ENCODE data around the gene SDR42E1.

The SDR42E1 gene

GRCh38 chr16:81973737-81974136 lies 37.5 kb downstream of the SDR42E1 start:
- ChIA-PET CTCF (no interaction called here), POLR2A (no interaction called here)
- no peak for DNase-seq (ENCODE audit: extremely low spot score)
- TF ChIP-seq, protein P1, sequence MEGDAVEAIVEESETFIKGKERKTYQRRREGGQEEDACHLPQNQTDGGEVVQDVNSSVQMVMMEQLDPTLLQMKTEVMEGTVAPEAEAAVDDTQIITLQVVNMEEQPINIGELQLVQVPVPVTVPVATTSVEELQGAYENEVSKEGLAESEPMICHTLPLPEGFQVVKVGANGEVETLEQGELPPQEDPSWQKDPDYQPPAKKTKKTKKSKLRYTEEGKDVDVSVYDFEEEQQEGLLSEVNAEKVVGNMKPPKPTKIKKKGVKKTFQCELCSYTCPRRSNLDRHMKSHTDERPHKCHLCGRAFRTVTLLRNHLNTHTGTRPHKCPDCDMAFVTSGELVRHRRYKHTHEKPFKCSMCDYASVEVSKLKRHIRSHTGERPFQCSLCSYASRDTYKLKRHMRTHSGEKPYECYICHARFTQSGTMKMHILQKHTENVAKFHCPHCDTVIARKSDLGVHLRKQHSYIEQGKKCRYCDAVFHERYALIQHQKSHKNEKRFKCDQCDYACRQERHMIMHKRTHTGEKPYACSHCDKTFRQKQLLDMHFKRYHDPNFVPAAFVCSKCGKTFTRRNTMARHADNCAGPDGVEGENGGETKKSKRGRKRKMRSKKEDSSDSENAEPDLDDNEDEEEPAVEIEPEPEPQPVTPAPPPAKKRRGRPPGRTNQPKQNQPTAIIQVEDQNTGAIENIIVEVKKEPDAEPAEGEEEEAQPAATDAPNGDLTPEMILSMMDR (IDR thresholded peaks at IDR 0.05; ENCODE audit: control extremely low read depth, extremely low read depth, low read depth, missing control alignments), result no peak

DNA sequence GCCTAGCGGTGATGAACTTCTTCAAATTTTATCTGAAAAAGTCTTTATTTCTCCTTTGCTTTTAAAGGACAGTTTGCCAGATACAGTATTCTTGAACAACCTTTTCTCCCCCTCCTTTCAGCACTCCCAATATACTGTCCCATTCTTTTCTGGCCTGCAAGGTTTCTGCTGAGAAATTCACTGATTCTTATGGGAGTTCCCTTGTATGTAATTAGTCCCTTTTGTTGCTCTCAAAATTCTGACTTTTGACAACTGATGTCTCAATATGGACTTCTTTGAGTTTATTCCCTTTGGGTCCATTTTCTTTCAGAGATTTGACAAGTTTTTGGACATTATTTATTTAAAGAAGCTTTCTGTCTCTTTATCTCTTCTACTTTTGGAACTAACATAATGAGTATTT lies 39.4 kb downstream of the SDR42E1 start:
- ChIA-PET CTCF (no interaction called here), POLR2A (no interaction called here)
- no peak for DNase-seq (ENCODE audit: extremely low spot score)
- TF ChIP-seq, protein P1 (IDR thresholded peaks at IDR 0.05; ENCODE audit: control extremely low read depth, extremely low read depth, low read depth, missing control alignments), result no peak

DNA sequence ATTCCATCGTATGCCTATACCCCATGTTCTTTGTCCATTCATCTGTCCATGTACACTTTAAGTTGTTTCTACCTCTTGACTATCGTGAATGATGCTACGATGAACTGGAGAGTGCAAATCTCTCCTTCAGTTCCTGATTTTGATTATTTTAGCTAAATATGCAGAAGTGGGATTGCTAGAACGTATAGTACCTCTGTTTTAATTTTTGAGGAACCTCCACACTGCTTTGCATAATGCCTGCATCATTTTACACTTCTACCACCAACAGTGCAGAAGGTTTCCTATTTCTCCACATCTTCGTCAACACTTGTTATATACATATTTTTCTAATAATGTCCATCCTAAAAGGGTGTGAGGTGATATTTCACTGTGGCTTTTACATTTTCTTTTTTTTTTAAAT lies 43.9 kb downstream of the SDR42E1 start:
- ChIA-PET CTCF (no interaction called here), POLR2A (no interaction called here)
- TF ChIP-seq, protein P1 (IDR thresholded peaks at IDR 0.05; ENCODE audit: control extremely low read depth, extremely low read depth, low read depth, missing control alignments), result no peak
- no peak for DNase-seq (ENCODE audit: extremely low spot score)

- ChIA-PET POLR2A (no interaction called here), CTCF (no interaction called here)
- TF ChIP-seq, protein P1 (IDR thresholded peaks at IDR 0.05; ENCODE audit: control extremely low read depth, extremely low read depth, low read depth, missing control alignments), result no peak
- DNase-seq (ENCODE audit: extremely low spot score), result no peak
Measured at GRCh38 chr16:81964808-81965207, 46.5 kb downstream of the SDR42E1 start.

DNA sequence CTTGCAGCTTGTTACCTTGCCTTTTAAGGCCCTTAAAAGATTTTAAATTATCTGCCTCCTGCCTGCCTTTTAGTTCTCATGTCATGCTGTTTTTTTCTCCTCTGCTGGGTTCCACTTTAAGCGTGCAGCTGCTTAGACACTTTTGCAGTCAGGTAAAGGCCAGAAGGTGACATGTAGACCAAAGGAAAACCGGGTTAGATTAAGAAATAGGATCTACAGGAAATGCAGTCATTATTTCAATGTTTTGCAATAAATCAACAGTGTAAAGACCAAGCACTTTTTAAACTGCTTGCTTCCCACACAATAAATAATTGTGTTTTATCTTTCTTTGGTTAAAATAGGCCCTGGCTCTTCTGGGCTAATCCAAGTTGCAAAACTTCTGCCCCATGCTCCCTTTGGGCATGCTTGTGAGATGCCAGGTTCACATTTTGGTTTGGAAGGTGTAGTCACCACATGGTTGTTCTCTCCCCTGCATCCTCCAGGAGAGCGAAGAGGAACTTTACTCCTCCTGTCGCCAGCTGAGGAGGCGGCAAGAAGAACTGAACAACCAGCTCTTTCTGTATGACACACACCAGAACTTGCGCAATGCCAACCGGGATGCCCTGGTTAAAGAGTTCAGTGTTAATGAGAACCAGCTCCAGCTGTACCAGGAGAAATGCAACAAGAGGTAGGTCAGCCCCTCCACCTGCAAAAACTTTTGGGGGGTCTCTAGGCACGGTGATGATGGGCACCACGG lies 54.9 kb downstream of the SDR42E1 start:
- DNase-seq (ENCODE audit: extremely low spot score), result no peak
- CTCF ChIA-PET, result no interaction called here
- TF ChIP-seq, protein P1 (IDR thresholded peaks at IDR 0.05; ENCODE audit: control extremely low read depth, extremely low read depth, low read depth, missing control alignments), result no peak
- POLR2A ChIA-PET, result no interaction called here

DNA sequence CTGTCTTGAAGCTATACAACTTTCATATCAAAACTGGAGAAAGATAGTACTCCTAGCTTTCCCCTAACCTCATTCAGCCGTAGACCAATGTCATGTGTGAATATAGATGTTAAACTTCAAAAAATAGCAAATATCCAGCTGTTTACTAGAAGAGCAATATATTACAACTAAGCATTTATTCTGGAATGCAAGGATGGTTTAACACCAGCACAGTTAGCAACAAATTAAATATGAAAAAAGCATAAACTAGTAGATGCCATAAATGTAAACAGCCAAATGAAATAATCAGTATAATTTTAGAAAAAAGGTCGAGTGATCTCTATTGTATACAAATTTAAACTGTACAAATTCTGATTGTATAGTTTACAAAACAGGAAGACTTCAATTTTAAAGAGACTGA lies 59.7 kb downstream of the SDR42E1 start:
- no peak for DNase-seq (ENCODE audit: extremely low spot score)
- POLR2A ChIA-PET, result no interaction called here
- TF ChIP-seq, protein P1 (IDR thresholded peaks at IDR 0.05; ENCODE audit: control extremely low read depth, extremely low read depth, low read depth, missing control alignments), result no peak
- CTCF ChIA-PET, result no interaction called here

Measured in GM10248 (cell line).